Adrenal gland (tissue), 12 donors: Measurements from ENCODE around the gene LAMA5. TPM values are rescaled to one million over a fixed set of nuclear protein-coding genes. Genes with fewer than 3 reads are reported as not detected.

ENCODE experiments used
- DNase-seq, 7 donors: peaks; one replicate each; pipeline ENCODE4 v3.0.0-alpha.2; 2019 to 2020
- H3K27ac ChIP-seq, 5 donors: fragments of 200-600 bp; sonication (generic) in 4 of 5; 1 replicate in 3 of 5; 2 replicates in 2 of 5; pipeline versions ENCODE4 v1.5.1 to v1.8.0; 2016 to 2020; ENCODE audit warnings: mild to moderate bottlenecking in 1 of 5
- H3K27me3 ChIP-seq: fragments of 200-600 bp; 2 replicates; pipeline ENCODE4 v1.8.0; 2021
- H3K36me3 ChIP-seq, 2 donors: fragments of 200-600 bp; replicated peaks in 1 of 2; 1 replicate in 1 of 2; 2 replicates in 1 of 2; pipeline versions ENCODE4 v1.5.1 to v1.8.0; 2018 to 2022
- H3K4me1 ChIP-seq, 2 donors: fragments of 200-600 bp; replicated peaks in 1 of 2; 1 replicate in 1 of 2; 2 replicates in 1 of 2; pipeline versions ENCODE4 v1.5.1 to v1.8.0; 2018 to 2021
- H3K4me3 ChIP-seq, 4 donors: fragments of 200-600 bp; sonication (generic) in 3 of 4; one replicate each; pipeline ENCODE4 v1.5.1; 2016 to 2018
- H3K9me3 ChIP-seq, 3 donors: fragments of 200-600 bp; sonication (generic) in 1 of 3; replicated peaks in 1 of 3; 1 replicate in 2 of 3; 2 replicates in 1 of 3; pipeline versions ENCODE4 v1.5.1 to v1.8.0; 2016 to 2021
- POLR2A ChIP-seq, 2 donors: fragments of 450-650 bp; IDR thresholded peaks; one replicate each; pipeline ENCODE4 v1.6.1; 2017; ENCODE audit warnings: antibody characterized with exemption in 2 of 2, mild to moderate bottlenecking in 2 of 2, moderate library complexity in 1 of 2
- WGBS, 4 donors: extraction: QIAGEN DNeasy Blood & Tissue Kit in 2 of 4; methylation state at CpG; one replicate each; pipeline versions ENCODE4 v1.1.5 to v1.1.7; 2013 to 2017; 5-methylcytosine and 5-hydroxymethylcytosine counted together
- intact Hi-C, 2 donors: fragments of 100-400 bp; cut with DNase I; formaldehyde crosslinking; loops; one replicate each; pipeline versions ENCODE4 v1.14.1 to v1.15.0; 2022 to 2023
- polyA plus RNA-seq, 3 donors: library from polyadenylated mRNA; stranded (reverse); fragments of 200-250 nt in 2 of 3; fragments of 350-450 nt in 1 of 3; fragmentation: Illumina TruSeq in 1 of 3; extraction: RNeasy Lipid Tissue Mini Kit (QIAGEN cat#74804) in 1 of 3; gene quantifications; one replicate each; pipeline ENCODE4 v1.2.3, GENCODE V29; 2013 to 2014
- total RNA-seq, 9 donors: library from RNA; depleted of rRNA in 4 of 9; stranded (reverse); fragments of >200 nt in 4 of 9; fragments of 120-200 nt in 1 of 9; fragmentation: NEBNext Ultra II Directional in 1 of 9; extraction: Animal tissue kit (Norgen Biotek cat#: 25700) in 1 of 9; gene quantifications; one replicate each; pipeline versions ENCODE4 v1.1.0 to v1.2.4, GENCODE V29; 2013 to 2023
- TF ChIP-seq, protein P1 (sequence below), 6 experiments: fragments of 450-650 bp in 4 of 6; fragments of 200-600 bp in 2 of 6; sonication (generic) in 1 of 6; IDR thresholded peaks; 1 replicate in 5 of 6; 2 replicates in 1 of 6; pipeline versions ENCODE4 v1.5.1 to v1.8.0; 2016 to 2021; ENCODE audit warnings: antibody characterized with exemption in 6 of 6, mild to moderate bottlenecking in 2 of 6, moderate library complexity in 1 of 6
- donor health status: healthy with polysubstance abuse.
- donor health status: Bipolar disorder and iron deficiency.
- donor health status: DM: yes; HTN: yes; CAD: no.
- donor health status: DM: no; HTN: no; CAD: no.
- donor health status: DM: no; HTN: no; CAD: no.
- donor health status: DM: yes; HTN: yes; CAD: no.

Gene LAMA5
- total and polyA plus RNA-seq, 12 donors = 2.0 to 537 (median 100) TPM

DNA sequence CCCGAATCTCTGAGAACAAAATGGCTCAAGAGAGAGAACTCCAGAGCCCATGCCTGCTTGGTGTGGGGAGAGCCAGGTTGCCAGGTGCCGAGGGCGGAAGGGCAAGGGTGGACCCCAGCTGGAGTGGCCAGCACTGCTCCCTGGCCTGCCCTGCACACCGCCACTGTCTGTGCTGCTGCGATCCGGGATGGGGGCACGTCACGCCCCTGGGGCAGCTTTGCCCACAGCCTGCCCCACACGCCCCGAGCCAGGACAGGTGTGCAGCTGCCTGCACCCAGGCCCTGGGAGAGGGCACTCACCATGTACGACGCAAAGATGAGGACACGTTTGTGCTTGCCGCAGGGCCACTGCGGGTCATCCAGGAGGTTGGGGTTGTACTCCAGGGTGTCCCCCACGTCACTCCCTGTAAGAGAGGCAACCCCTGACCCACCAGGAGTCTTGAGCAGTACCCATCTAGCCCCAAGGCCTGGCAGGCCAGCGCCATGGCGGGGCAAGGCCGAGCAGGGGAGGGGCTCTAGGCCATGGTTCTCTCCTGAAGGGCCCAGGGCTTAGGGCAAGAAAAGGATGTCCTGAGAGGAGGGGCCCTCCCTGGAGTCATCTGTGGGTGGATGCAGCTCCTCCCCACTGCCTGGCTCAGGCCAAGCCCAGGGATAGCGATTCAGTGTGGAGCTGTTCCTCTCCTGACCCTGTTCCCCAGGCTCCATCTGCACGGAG lies 25.7 kb upstream of the LAMA5 start:
- no peaks in the 10 kb centered on the region for H3K27me3 ChIP-seq
- H3K36me3 ChIP-seq = peaks cover 0 to 22% of the 10 kb centered on the region in 2 donors
- intact Hi-C loops = loop anchor here in 1 of 2 donors (10.0 kb wide), 1 partner anchor 222 kb away; no protein-coding TSS in a partner anchor

DNA sequence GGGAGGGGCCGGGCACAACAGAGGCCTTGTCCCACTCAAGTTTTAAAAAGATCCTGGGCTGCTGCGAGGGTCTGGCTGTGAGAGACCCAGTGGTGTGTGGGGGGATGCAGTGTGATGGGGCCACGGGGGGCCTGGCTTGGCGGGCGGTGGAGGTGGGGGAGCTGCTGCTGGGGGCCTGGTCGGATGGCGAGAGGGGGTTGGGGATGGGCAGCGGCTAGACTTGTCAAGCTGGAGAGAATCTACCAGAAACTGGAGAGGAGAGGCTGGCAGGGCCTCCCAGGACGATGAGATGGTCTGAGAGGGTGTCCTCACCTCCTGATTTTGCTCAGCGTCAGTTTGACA lies 24.9 kb upstream of the LAMA5 start:
- no peak for TF ChIP-seq POLR2A (IDR thresholded peaks at IDR 0.05)
- TF ChIP-seq, protein P1, sequence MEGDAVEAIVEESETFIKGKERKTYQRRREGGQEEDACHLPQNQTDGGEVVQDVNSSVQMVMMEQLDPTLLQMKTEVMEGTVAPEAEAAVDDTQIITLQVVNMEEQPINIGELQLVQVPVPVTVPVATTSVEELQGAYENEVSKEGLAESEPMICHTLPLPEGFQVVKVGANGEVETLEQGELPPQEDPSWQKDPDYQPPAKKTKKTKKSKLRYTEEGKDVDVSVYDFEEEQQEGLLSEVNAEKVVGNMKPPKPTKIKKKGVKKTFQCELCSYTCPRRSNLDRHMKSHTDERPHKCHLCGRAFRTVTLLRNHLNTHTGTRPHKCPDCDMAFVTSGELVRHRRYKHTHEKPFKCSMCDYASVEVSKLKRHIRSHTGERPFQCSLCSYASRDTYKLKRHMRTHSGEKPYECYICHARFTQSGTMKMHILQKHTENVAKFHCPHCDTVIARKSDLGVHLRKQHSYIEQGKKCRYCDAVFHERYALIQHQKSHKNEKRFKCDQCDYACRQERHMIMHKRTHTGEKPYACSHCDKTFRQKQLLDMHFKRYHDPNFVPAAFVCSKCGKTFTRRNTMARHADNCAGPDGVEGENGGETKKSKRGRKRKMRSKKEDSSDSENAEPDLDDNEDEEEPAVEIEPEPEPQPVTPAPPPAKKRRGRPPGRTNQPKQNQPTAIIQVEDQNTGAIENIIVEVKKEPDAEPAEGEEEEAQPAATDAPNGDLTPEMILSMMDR (IDR thresholded peaks at IDR 0.05) = no peak
- 80 to 90% (median 87%) methylated on average over 8 to 10 of the region's 10 CpGs for WGBS, 4 donors
- no peak overlapping the region for H3K4me3 ChIP-seq
- no peak for DNase-seq
- H3K4me1 ChIP-seq = peaks cover 10 to 14% of the 10 kb centered on the region in 2 donors
- H3K27me3 ChIP-seq = no peaks in the 10 kb centered on the region
- H3K27ac ChIP-seq = no peak overlapping the region
- H3K9me3 ChIP-seq = no peaks in the 10 kb centered on the region
- intact Hi-C loops = loop anchor here in 1 of 2 donors (10.0 kb wide), 1 partner anchor 223 kb away; no protein-coding TSS in a partner anchor
- peaks cover 0 to 22% of the 10 kb centered on the region in 2 donors for H3K36me3 ChIP-seq

More for the DNA sequence above, 25.7 kb upstream of the LAMA5 start:
- no peak for TF ChIP-seq POLR2A (IDR thresholded peaks at IDR 0.05)
- TF ChIP-seq, protein P1 (IDR thresholded peaks at IDR 0.05) = no peak
- Histone ChIP-seq H3K4me3 (no peak overlapping the region), H3K27ac (no peak overlapping the region), H3K4me1 (peaks cover 5 to 9% of the 10 kb centered on the region in 2 donors), H3K9me3 (no peaks in the 10 kb centered on the region)
- WGBS, 4 donors = 88 to 94% (median 89%) methylated on average over 10 to 21 of the region's 21 CpGs
- no peak for DNase-seq

DNA sequence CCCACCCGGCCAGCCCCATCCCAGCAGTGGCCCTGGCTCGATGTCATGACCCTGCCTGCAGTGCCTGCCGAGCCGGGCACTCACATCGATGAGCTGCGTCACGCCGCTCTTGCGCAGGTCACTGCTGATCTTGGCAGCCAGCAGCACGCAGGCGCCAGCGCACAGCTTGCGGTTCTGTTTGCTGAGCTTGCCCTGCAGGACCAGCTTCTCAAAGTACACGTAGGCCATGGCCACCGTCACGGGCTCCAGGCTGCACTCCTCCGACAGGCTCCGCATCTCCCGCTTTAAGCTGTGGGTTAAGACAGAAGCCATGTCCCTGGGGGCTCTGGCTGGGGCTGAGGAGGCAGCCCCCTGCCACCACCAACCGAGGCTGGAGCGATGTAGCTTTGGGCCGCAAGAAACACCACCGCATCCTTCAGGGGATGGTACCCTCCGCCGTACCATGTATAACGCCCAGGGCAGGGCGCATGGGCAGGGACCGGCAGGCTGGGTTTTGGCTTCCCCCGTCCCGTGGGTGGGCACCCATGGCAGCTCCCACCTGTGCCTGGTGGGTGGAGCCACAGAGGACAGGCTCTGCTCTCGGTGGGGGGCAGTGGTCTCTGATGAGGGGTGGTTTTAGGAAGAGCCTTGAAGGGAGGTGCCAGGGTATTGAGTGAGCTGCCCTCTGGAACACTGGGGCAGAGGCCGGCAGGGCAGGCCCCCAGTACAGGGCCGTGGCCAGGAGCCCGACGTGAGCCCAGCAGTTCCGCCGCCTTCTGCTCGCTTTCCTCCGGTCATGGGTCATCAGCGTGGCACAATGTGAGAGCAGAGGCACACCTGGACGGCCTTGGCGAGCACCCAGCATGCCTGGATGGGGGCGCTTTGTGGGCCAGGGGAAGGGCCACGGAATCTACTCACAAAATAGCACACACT lies 24.3 kb upstream of the LAMA5 start:
- no peak for DNase-seq
- WGBS, 4 donors = 74 to 87% (median 84%) methylated on average over 24 to 44 of the region's 44 CpGs
- Histone ChIP-seq H3K36me3 (peaks cover 0 to 22% of the 10 kb centered on the region in 2 donors), H3K9me3 (no peaks in the 10 kb centered on the region), H3K27me3 (no peaks in the 10 kb centered on the region), H3K4me3 (no peak overlapping the region), H3K27ac (no peak overlapping the region), H3K4me1 (peaks cover 10 to 14% of the 10 kb centered on the region in 2 donors)
- TF ChIP-seq POLR2A (IDR thresholded peaks at IDR 0.05) = no peak
- TF ChIP-seq, protein P1 (IDR thresholded peaks at IDR 0.05) = no peak
- intact Hi-C loops = loop anchor here in 1 of 2 donors (10.0 kb wide), 1 partner anchor 223 kb away; no protein-coding TSS in a partner anchor
